Fibroblast of gingiva (primary cell): ENCODE data around the gene LCN15.
"Not testable (repeated sequence)": the region's sequence is repeated elsewhere in the genome, so short reads cannot be mapped to it uniquely, and the experiment has no call there.

Experiments used
- DNase-seq: peaks from one replicate; pipeline ENCODE4 v3.0.0-alpha.2; 2011; ENCODE audit warnings: low read depth

Gene LCN15

DNA sequence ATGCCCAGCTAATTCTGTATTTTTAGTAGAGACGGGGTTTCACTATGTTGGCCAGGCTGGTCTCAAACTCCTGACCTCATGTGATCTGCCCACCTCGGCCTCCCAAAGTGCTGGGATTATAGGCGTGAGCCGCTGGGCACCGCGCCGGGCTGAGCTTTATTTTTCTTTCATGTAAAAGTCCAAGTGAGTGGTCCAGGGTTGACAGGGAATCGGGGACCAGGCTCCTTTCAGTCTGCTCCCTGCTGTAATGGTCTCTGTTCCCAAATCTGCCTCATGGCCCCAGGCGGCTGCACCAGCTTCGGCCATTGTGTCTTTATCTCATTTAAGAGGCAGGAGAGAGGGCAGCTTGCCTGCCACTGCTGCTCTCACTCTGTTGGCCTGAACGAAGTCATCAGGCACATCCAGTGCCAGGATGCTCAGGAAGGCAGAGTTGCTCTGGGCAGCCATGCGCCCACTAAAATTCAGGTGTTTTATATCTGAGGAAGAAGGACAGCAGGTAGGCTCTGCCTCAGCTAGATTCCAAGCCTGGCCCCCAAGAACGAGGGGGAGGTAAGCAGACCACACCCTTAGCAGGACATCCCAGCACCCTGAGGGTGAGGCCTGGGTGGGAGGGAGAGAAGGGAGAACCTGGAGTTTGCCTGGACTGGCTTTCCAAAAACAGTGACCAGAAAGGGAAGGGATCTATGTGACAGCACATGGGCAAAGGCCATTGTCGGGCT is 30.1 kb upstream of the LCN15 start:
- no peak for DNase-seq

DNA sequence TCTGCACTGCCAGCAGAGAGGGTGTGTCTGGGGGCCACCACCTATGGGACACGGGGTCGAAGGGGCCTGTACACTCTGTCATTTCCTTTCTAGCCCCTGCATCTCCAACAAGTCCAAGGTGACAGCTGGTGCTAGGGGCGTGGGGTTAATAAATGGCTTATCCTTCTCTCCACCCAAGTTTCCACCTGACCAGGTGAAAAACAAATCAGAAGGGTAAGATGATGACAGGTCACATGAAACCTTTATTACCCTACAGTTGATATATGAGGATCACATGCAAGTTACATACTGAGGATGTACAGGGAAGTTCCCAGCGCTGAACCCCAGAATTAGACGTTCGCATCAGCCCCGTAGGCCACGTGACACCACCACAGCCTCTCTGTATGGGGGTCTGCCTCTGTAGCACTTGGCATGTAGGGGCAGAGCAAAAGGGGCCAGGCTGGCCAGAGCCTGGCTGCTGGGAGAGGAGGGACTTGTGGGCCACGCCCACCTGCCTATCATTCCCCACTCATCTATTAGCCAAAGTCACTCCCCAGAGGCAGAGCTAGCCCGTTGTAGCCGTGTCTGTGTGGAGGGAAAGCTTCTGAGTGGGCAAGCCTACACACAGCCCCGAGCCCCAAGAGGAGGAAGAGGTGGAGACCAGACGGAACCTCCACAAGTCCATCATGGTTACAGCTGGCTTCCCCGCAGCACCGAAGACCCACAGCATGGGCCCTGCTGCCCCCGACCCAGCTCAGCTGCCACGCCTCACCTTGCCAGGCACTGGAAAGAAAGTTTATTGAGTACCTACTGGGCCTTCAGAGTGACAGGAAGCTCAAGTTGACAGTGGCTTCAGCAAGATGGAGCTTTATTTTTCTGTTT is 29.0 kb upstream of the LCN15 start:
- DNase-seq = no peak

DNA sequence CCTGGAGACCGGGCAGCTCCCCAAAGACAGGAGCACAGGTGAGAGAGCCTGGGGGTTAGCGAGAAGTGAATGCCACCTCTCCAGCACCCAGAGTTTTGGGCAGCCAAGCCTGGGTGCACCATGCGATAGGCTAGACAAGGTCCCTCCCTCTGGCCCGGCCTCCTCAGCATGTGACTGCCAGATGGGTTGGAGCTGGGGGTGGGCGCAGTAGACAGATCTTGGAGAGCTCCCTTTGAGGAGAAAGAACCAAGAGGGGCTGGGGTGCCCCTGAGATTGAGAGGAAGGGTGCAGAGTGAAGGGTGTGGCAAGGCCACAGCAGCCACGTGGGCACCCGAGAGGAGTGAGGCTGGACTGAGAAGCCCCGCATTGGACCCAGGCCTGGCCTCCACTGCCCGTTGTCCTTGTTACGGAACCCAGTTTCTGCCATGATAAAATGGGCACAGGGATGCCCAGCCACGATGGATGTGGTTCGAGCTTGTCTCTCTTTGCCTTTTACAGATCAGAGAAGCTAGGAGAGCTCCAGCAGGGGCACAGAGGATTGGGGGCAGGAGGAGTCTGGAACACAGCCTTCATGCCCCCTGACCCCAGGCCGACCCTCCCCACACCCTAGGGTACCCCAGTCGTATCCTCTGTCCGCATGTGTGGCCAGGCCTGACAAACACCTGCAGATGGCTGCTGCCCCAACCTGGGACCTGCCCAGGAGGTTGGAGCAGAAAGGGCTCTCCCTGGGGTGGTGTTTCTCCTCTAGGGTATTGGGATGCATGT is 28.2 kb upstream of the LCN15 start:
- no peak for DNase-seq

DNA sequence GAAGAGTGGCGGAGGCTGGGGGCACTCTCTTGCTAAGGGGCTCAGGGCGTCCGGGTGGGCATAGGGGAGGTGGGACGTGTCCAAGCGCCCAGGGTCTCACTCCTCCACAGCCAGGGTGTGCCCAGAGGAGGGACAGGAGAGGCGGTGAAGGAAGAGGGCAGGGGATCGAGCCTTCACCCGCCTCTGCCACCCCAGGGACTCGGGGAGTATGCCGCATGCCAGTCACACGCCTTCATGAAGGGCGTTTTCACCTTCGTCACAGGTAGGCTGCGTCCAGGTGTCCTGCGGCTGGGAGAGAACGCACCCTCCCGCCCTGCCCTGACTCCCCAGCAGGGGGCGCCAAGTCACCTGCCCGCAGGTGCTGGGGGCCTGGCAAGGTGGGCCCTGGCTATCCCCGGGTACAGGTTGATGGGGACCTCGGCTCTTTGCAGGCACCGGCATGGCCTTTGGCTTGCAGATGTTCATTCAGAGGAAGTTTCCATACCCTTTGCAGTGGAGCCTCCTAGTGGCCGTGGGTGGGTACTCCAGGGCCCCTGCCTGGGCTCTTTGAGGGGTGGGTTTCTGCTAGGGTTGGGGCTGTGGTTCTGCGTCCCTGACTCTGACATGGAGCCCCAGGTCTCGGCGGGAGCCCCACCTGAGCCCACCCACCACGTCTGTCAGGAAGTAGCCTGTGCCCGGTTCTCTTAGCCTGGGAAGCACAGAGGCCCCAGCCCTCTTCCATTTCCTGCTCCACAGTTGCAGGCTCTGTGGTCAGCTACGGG is 27.4 kb upstream of the LCN15 start:
- DNase-seq = no peak

DNA sequence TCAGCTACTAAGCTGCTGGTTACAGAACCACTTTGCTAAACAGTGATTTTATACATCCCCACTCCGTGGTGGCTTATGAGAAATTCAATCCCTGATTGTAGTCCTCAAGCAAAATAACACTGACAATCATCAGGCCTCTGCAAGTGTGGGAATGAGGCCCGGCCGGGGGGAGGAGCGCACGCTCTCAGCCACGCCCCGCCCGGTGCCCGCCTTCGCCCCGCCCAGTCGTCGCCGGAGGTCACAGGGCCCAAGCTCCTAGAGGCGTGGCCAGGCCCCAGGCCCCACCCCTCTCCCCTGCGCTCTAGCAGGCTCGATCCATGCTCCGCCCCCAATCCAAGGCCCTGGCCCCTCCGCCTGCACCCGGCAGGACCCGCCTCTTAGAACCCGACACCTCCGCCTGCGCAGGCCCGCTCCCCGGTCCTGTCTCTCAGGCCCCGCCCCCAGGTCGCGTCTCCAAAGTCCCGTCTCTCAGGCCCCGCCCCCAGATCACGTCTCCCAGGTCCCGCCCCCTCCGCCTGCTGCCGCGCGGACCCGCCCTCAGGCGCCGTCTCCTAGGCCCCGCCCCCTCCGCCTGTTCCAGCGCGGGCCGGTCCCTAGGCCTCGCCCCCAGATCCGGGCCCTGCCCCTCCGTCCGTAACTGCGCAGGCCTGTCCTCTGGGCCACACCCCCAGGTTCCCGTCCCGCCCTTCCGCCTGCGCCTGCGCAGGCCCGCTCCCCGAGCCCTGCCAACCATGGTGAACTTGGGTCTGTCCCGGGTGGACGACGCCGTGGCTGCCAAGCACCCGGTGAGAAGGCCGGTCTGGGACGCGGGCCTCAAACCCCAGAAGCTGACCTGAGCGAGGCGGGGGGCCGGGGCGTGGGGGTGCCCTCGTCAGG is 26.6 kb upstream of the LCN15 start, which contains the start of gene TMEM141:
TSS of gene TMEM141 (plus strand) at position 705 of the 876 bp plus-strand sequence. CDS start at position 732, 27 bp downstream.
- DNase-seq = peak; percentile 99

DNA sequence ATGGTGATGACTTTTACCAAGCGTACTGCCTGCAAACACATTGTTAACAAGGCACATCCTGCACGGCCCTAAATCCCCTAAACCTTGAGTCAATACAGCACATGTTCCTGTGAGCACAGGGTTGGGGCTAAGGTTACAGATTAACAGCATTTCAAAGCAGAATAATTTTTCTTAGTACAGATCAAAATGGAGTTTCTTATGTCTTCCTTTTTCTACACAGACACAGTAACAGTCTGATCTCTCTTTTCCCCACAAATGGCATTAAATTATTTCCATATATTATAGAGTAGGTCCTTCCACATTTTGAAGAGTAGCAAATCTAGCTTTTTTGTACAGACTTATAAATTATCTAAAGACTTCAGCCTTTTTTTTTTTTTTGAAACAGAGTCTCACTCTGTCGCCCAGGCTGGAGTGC is 25.2 kb upstream of the LCN15 start:
- no peak for DNase-seq

DNA sequence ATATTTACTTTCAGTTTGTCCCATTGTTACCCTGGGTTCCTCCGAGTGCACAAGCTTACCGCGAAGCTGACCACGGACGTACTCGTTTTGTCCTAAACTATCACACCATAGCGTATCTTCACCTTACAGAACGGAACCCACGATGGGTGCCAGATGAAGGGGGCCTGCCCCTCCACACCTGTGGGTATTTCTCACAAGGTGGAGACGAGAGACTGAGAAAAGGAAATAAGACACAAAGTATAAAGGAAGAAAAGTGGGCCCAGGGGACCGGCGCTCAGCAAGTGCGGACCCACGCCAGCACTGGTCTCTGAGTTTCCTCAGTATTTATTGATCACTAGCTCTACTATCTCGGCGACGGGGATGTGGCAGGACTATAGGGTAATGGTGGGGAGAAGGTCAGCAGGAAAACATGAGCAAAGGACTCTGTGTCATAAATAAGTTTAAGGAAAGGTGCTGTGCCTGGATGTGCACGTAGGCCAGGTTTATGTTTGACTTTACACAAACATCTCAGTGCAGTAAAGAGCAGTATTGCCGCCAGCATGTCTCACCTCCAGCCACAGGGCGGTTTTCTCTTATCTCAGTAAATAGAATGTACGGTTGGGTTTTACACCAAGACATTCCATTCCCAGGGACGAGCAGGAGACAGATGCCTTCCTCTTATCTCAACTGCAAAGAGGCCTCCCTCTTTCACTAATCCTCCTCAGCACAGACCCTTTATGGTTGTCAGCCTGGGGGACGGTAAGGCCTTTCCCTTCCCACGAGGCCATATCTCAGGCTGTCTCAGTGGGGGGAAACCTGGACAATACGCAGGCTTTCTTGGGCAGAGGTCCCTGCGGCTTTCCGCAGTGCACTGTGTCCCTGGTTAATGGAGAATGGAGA is 24.6 kb upstream of the LCN15 start:
- DNase-seq = not testable (repeated sequence)

DNA sequence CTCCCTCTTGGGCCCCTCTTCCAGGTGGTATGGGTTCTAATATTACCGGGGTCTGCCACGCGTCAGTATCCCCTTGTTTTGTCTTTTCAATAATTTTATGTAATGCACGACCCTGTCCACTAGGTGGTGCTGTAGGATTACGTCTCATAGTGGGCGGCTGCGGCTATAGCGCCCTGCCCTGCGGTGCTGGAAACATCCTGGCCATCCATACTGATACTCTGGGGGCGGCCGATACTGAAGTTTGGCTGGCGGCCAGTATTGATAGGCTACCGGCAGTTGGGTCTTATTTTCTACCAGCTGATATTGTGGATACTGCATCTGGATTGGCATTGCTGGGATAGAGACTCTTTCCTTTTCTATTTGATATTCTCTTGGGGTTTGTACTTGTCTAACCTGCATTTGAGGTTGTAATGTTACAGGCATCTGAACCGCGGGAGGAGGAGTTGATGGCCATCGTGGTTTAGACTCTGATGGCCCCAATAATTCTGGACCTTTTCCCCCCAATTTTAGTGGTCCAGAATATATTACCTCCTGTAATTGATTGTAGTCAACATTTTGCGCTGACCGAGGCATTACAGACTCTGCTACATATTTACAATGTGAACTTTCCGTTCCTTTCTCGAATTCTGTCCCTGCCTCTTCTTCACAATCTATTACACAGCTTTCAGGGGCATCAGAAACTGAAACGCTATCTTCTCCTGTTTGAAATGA is 23.5 kb upstream of the LCN15 start:
- no peak for DNase-seq

DNA sequence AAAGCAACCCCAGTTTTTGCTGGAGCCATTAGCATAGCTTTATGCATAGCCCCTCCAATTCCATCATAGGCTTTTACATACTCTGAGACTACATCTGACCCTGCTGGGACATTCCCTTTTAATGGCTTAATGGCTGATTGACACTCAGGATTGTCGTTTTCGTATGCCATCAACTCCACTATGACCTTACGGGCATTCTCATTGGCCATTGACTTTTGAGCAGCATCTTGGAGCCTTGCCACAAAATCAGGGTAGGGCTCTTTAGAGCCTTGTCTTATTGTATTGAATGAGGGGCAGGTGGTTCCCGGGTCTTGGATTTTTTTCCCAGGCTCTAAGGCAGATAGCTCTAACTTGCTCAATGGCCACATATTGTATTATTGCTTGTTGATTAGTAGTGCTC is 22.7 kb upstream of the LCN15 start:
- DNase-seq = not testable (repeated sequence)

DNA sequence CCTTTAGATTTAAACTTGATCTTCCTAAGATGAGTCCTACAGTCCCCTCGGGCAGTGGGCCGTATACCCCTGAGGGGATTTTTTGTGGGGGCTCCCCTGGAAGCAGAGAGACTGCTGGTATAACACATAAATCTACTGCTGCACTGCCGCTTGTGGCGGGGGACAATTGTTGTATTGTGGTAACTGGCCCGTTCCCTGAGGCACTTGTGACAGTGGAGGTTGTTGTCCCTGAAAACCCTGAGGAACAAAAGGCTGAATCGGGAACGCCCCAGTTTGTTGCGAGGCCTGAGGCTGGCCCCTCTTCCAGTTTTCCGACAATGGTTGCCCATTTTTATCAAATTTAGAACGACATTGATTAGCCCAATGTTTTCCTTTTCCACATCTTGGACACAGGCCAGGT is 22.1 kb upstream of the LCN15 start:
- no peak for DNase-seq

DNA sequence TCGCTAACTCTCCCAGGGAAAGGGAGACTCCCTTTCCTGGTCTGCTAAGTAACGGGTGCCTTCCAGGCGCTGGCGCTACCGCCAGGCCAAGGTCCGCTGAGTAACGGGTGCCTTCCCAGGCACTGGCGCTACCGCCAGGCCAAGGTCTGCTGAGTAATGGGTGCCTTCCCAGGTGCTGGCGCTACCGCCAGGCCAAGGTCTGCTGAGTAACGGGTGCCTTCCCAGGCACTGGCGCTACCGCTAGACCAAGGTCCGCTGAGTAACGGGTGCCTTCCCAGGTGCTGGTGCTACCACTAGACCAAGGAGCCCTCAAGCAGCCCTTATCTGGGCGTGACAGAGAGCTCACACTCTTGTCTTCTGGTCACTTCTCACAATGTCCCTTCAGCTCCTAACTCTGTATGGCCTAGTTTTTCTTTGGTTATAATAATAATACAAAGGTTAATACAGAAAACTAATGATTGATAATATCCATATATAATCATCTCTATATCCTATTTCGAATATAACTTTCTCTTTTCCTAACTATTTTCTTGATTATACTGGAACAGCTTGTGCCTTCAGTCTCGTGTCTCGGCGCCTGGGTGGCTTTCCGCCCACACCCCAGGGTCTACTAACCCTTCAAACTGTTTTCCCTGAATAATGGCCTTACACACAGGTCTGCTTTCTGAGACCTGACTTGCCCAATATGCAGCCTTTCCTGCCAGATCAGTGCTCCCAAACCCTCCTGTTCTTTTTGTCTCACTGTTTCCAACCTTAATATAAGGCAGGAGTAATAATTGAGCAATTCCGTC is 21.4 kb upstream of the LCN15 start:
- not testable (repeated sequence) for DNase-seq

DNA sequence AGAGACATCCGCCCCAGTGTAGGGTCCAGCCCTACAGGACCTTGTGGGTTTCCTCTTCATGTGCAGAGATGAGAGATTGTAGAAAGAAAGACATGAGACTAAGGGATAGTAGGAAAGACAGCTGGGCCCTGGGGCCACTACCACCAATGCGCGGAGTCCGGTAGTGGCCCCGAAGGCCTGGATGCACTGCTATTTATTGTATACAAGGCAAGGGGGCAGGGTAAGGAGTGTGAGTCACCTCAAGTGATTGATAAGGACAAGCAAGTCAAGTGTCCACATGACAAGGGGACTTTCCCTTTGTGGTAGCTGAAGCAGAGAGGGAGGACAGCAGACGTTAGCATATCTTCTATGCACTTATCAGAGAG is 20.7 kb upstream of the LCN15 start:
- DNase-seq = no peak

DNA sequence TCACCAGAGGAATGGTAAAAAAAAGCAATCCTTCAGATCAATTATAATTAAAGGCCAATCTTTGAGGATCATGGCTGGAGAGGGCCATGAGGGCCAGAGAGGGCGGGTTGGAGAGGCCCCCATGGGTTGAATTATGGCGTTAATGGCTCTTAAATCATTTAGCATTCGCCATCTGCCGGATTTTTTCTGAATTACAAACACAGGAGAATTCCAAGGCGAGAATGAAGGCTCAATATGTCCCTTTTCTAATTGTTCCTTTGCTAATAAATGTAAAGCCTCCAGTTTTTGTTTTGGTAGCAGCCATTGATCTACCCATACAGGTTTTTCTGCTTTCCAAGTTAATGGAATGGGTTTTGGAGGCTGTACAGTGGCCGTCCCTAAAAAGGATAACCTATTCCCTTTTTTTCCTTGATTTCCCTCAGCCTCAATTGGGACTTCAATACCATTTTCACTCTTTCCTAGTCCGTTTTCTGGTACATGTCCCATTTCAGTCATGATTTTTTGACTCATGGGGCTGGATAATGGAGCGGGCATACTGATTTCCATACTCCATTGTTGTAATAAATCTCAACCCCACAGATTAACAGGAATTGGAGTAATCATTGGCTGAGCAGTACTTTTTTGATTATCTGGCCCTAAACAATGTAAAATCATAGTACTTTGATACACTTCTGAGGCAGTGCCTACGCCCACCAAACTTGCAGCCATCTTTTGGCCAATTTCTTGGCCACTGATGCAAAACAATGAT is 20.1 kb upstream of the LCN15 start:
- DNase-seq = no peak

DNA sequence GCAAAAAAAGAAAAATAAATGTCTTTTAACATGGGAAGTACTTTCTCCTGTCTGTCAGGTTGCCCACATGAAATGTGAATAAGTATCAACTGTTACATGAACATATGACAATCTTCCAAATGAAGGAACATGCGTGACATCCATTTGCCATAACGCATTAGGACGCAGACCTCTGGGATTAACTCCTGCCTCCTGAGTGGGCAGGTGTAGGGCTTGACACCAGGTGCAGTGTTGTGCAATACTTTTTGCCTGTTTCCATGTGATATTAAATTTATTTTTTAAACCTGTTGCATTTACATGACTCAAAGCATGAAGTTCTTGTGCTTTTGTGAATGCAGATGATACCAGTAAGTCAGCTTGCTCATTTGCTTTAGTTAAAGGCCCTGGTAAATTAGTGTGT is 18.1 kb upstream of the LCN15 start:
- DNase-seq = no peak

DNA sequence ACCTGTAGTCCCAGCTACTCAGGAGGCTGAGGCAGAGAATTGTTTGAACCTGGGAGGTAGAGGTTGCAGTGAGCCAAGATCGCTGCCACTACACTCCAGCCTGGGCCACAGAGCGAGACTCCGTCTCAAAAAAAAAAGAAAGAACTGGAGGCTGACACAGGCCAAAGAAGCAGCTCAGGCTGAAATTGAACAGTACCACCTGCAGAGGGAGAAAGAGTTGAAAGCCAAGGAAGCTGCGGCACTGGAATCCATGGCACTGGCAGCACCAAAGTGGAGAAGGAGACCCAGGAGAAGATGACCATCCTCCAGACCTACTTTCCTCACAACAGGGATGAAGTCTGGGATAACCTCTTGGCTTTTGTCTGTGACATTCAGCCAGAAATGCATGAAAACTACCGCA is 15.5 kb upstream of the LCN15 start:
- no peak for DNase-seq

DNA sequence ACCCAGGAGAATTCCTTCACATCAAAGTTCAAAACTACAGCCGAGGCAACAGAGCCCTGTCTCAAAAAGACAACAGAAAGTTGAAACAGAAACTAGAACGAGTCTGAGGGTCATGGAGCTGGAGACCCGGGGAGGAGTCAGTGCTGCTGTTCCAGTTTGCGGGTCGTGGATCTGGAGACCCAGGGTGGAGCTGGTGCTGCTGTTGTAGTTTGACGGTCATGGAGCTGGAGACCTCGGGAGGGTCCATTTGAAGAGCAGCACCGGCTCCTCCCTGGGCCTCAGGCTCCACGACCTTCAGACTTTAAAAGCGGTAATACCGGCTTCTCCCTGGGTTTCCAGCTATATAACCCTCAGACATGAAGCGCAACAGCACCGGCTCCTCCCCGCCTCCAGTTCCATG is 13.0 kb upstream of the LCN15 start:
- no peak for DNase-seq

DNA sequence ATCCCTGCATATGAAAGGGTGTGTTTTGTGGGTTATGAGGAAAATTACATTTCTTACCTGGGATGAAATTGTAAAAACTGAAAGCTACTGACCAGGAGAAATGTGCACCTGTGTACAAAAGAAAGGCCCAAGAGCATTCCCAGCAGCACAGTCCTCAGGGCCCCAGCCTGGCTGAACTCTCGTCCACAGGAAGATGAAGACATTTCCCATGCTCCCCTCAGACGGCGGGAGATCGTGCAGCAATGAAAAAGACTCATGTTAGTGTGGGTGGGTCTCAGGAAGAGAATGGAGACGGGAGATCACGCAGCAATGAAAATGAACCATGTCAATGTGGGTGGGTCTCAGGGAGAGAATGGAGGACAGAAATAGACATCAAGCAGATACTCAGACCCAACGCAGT is 12.6 kb upstream of the LCN15 start:
- no peak for DNase-seq

DNA sequence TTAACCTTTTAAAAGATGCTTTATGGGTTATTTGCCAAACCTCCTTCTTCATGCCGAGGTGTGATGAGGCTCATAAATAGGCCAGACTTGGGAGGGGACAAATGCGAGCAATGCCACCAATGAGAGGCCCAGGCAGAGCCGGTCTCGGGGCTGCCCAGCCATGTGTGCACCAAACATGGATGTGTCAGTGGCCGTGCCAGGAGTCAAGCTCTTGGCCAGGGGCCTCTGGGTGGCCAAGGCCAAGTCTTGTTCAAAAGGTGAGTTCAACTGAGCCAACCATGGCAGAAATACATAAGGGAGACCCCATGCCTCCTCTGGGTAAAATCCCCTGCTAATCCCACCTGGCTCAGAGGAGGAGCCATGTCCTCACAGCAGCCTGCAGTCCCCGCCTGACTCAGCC is 10.9 kb upstream of the LCN15 start:
- no peak for DNase-seq
